ENCODE data around the gene ZKSCAN5. TPM values are rescaled to one million over a fixed set of nuclear protein-coding genes. Genes with fewer than 3 reads are reported as not detected.

ZKSCAN5 gene
- total RNA-seq, 1 donor from 2014 or later: 12.1 TPM

- TF ChIP-seq CTCF (IDR thresholded peaks at IDR 0.05): no peak
- no peak overlapping the region for H3K27ac Mint-ChIP-seq (ENCODE audit: unreplicated experiment)
- H3K36me3 Mint-ChIP-seq (ENCODE audit: unreplicated experiment): peaks cover 72% of the 10 kb centered on the region
- H3K27me3 Mint-ChIP-seq (ENCODE audit: unreplicated experiment): no peaks in the 10 kb centered on the region
- no peaks in the 10 kb centered on the region for H3K4me1 Mint-ChIP-seq (ENCODE audit: unreplicated experiment)
- H3K4me3 Mint-ChIP-seq (ENCODE audit: unreplicated experiment): no peak overlapping the region
- peaks cover 35% of the 10 kb centered on the region for H3K9me3 Mint-ChIP-seq (ENCODE audit: unreplicated experiment)
- no peak for DNase-seq (ENCODE audit: extremely low spot score, unreplicated experiment)
Measured at GRCh38 chr7:99531354-99531765, 26.9 kb downstream of the ZKSCAN5 start.

- Mint-ChIP-seq H3K27me3 (ENCODE audit: unreplicated experiment) (no peaks in the 10 kb centered on the region), H3K36me3 (ENCODE audit: unreplicated experiment) (peaks cover 35% of the 10 kb centered on the region), H3K9me3 (ENCODE audit: unreplicated experiment) (peaks cover 44% of the 10 kb centered on the region), H3K27ac (ENCODE audit: unreplicated experiment) (no peak overlapping the region), H3K4me3 (ENCODE audit: unreplicated experiment) (no peak overlapping the region), H3K4me1 (ENCODE audit: unreplicated experiment) (no peaks in the 10 kb centered on the region)
- DNase-seq (ENCODE audit: extremely low spot score, unreplicated experiment): no peak
- TF ChIP-seq CTCF (IDR thresholded peaks at IDR 0.05): no peak
Measured at GRCh38 chr7:99535667-99536066, 31.2 kb downstream of the ZKSCAN5 start.

GRCh38 chr7:99539213-99539811, 34.9 kb downstream of the ZKSCAN5 start:
- Mint-ChIP-seq H3K4me3 (ENCODE audit: unreplicated experiment) (no peak overlapping the region), H3K9me3 (ENCODE audit: unreplicated experiment) (peaks cover 28% of the 10 kb centered on the region), H3K4me1 (ENCODE audit: unreplicated experiment) (no peaks in the 10 kb centered on the region), H3K36me3 (ENCODE audit: unreplicated experiment) (peaks cover 18% of the 10 kb centered on the region), H3K27me3 (ENCODE audit: unreplicated experiment) (no peaks in the 10 kb centered on the region), H3K27ac (ENCODE audit: unreplicated experiment) (no peak overlapping the region)
- no peak for DNase-seq (ENCODE audit: extremely low spot score, unreplicated experiment)
- TF ChIP-seq CTCF (IDR thresholded peaks at IDR 0.05): no peak

GRCh38 chr7:99540542-99540941, 36.1 kb downstream of the ZKSCAN5 start:
- no peak overlapping the region for H3K27ac Mint-ChIP-seq (ENCODE audit: unreplicated experiment)
- H3K4me1 Mint-ChIP-seq (ENCODE audit: unreplicated experiment): no peaks in the 10 kb centered on the region
- no peak for DNase-seq (ENCODE audit: extremely low spot score, unreplicated experiment)
- TF ChIP-seq CTCF (IDR thresholded peaks at IDR 0.05): no peak
- no peak overlapping the region for H3K4me3 Mint-ChIP-seq (ENCODE audit: unreplicated experiment)
- H3K36me3 Mint-ChIP-seq (ENCODE audit: unreplicated experiment): peaks cover 17% of the 10 kb centered on the region
- peaks cover 28% of the 10 kb centered on the region for H3K9me3 Mint-ChIP-seq (ENCODE audit: unreplicated experiment)
- no peaks in the 10 kb centered on the region for H3K27me3 Mint-ChIP-seq (ENCODE audit: unreplicated experiment)

GRCh38 chr7:99541212-99541611, 36.8 kb downstream of the ZKSCAN5 start:
- Mint-ChIP-seq H3K27ac (ENCODE audit: unreplicated experiment) (no peak overlapping the region), H3K4me1 (ENCODE audit: unreplicated experiment) (no peaks in the 10 kb centered on the region), H3K27me3 (ENCODE audit: unreplicated experiment) (no peaks in the 10 kb centered on the region), H3K4me3 (ENCODE audit: unreplicated experiment) (no peak overlapping the region), H3K36me3 (ENCODE audit: unreplicated experiment) (peaks cover 17% of the 10 kb centered on the region), H3K9me3 (ENCODE audit: unreplicated experiment) (peaks cover 28% of the 10 kb centered on the region)
- DNase-seq (ENCODE audit: extremely low spot score, unreplicated experiment): no peak
- TF ChIP-seq CTCF (IDR thresholded peaks at IDR 0.05): no peak

Measured in osteocyte (in vitro differentiated cells).